HG02973 (cell line): ENCODE measurements around the gene DCTN2.

Experiments used
- ATAC-seq: cut with Tn5 transposase; IDR thresholded peaks from one replicate; pipeline ENCODE4 v1.9.1; 2021; ENCODE audit warnings: moderate library complexity; ENCODE audit not compliant: unreplicated experiment

DCTN2 gene

DNA sequence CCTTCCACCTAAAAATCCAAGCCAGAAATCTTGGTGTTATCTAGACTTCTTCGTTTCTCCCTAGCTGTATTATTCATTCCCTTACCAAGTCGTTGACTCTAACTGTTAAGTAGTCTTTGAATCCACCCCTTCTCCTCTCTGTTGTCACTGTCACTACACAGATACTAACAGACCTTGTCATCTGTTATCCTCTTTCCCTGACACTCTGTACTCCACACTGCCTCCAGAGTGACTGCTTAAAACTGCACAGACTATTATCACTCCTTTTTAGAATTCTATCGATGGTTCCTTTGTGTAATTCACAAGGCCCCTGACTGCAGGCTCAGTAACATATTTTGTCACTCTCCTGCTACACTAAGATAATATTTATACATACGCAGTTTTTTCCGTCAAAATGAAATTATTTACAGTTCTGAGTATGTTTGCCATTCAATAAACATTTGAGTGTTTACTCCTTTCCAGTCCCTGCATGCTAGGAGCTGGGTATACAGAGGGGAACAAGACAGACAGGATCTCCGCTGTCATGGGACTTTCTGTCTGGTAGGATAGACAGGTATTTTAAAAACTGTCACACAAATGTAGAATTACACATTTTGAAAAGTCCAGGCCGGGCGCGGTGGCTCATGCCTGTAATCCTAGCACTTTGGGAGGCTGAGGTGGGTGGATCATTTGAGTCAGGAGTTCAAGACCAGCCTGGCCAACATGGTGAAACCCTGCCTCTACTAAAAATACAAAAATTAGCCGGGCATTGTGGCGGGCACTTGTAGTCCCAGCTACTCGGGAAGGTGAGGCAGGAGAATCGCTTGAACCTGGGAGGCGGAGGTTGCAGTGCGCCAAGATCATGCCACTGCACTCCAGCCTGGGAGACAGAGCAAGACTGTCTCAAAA lies 55.4 kb downstream of the DCTN2 start:
- ATAC-seq: no peak

GRCh38 chr12:57490126-57490525 lies 56.9 kb downstream of the DCTN2 start:
- no peak for ATAC-seq

GRCh38 chr12:57489157-57489641 lies 57.8 kb downstream of the DCTN2 start:
- no peak for ATAC-seq

- ATAC-seq: no peak
These were observed 58.4 kb downstream of the DCTN2 start for GRCh38 chr12:57488402-57489156.

- ATAC-seq: peak; percentile 90
These were observed 59.2 kb downstream of the DCTN2 start, which contains the start of gene MARS1 for GRCh38 chr12:57487597-57488401. Gene MARS1 (plus strand): TSS chr12:57488068. CDS start chr12:57488091, 23 bp downstream.

DNA sequence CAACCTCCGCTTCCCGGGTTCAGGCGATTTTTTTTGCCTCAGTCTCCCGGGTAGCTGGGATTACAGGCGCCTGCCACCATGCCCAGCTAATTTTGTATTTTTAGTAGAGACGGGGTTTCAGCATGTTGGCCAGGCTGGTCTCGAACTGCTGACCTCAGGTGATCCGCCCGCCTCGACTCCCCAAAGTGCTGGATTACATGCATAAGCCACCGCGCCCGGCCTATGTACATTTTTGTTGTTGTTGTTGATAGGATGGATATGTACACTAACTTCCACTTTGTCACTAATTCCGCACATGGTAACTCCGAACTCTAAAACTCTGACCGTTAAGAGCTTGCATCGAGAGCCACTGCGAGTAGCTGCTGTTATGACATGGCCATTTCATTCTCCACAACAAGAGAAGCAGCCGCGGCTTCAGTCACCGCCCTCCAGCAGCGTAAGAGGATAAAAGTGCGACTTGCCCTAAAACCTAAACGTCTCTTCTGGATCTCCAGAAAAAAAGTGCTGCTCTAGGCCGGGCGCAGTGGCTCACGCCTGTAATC lies 59.9 kb downstream of the DCTN2 start:
- no peak for ATAC-seq

DNA sequence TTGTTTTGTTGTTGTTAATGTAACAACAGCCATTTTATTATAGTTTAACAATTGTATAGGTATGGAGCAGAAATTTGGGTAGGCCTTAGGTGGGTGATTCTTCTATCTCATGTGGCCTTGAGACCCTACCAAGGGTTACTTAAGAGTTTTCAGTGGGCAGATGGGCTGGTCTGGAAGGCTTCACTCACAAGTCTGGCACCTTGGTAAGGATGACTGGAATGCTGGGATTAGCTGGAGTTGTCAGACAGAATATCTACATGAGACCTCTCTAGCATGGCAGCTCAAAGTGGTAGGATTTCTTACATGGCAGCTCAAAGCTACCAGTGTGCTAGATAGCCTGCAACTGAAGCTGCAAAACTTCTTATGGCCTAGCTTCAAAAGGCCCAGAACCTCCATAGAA lies 61.3 kb downstream of the DCTN2 start:
- ATAC-seq: no peak

- ATAC-seq: no peak
These were observed 63.5 kb downstream of the DCTN2 start for GRCh38 chr12:57483466-57483865.

- no peak for ATAC-seq
These were observed 65.3 kb downstream of the DCTN2 start for GRCh38 chr12:57481671-57482070.
